Measurements from ENCODE around the gene RNF115. TPM values are rescaled to one million over a fixed set of nuclear protein-coding genes. Genes with fewer than 3 reads are reported as not detected.
"Not testable (repeated sequence)": the region's sequence is repeated elsewhere in the genome, so short reads cannot be mapped to it uniquely, and the experiment has no call there.

The RNF115 gene
- total RNA-seq, 1 donor from 2014 or later = 48.2 TPM

DNA sequence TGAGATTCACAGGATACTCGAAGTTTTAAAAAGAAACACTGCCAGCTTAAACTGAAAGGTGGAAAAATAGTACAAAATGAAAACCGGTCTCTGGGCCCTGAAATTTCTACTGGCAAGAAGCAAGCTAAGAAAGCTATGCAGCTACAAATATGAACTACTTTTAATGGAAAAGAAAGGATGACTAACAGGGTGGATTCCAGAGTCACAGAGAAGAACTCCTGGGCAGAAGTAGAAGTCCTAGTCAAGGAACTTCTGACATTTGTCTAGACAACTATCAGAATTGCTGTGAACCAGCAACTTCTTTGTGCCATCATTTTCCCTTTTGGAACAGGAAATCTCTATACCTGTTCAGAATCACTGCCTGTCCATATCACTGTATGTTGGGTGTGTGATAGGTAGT, 66.5 kb downstream of the RNF115 start:
- no peak for DNase-seq
- intact Hi-C loops (cut with micrococcal nuclease) = no loop called here
- ATAC-seq = no peak

DNA sequence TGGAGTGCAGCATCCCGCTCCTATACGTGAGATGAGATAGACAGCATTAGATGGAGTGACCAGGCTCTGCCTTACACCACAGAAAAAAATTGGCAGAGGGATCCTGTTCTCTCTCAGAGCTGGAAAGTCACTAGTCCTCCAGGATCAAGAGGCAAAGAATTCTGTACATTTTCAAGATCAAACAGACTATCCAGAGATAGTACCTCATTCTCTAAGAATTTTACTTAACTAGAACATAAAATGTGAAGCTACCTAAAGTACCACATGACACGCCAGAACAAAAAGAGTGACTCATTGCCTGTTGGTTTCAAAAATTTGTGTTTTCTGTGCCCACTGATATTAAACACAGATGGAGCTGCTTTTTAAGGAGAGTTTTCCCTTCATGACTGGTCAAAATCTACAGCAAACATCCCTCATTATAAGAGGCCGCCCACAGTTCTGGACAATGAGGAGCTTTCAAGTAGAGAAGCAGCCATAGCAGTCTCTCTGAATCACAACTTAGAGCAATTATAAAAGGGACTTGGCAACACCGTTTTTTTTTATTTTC, 72.3 kb downstream of the RNF115 start:
- ATAC-seq (no peak), DNase-seq (no peak)
- intact Hi-C loops (cut with micrococcal nuclease) = no loop called here

DNA sequence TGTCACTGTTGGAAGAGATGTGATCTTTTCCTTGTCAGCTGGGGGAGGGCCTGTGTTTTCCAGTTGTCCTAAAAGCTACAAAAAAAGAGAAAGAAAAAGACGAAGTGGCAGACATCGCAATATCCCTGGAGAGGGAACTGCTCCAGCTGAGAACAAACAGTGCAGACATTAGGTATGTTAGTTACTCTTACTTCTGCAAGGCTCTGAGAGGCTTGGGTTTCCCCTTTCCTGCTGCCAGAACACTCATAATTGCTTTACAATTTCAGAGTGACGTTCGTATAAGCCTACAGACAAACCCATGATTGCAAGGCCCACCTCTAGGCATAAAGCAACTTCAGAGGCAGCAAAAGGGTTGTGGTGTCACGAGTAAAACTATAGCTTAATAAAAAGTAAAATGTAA, 73.5 kb downstream of the RNF115 start:
- intact Hi-C loops (cut with micrococcal nuclease) = no loop called here
- ATAC-seq = no peak
- DNase-seq = no peak

DNA sequence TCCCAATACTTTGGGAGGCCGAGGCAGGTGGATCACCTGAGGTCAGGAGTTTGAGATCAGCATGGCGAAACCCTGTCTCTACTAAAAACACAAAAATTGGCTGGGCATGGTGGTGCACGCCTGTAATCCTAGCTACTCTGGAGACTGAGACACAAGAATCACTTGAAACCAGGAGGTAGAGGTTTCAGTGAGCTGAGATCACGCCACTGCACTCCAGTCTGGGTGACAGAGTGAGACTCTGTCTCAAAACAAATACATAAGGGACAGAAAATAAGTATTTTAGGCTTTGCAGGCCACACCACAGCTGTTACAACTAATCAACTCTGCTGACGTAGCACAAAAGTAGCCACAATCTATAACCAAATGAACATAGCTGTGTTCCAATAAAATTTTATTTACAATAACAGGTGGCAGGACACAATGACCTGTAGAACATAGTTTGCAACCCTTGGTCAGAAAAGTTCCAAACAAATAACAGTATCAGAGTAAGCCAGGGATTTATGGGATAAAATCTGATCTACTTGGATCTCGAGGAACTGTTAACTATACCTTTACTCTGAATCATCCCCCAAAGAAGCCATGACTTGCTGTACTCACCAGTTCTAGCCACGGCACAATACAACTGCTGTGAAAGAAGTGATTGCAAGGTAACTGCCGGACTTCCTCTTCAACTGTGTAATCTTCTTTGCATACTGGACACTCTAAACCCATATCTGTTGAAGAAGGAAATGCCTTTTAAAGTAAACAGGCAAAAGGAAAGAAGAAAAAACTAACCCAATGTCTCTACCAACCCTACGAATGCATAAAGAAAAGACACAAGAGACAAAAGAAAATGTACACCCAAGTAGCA, 76.3 kb downstream of the RNF115 start:
- intact Hi-C loops (cut with micrococcal nuclease) = no loop called here
- ATAC-seq = no peak
- DNase-seq = no peak

DNA sequence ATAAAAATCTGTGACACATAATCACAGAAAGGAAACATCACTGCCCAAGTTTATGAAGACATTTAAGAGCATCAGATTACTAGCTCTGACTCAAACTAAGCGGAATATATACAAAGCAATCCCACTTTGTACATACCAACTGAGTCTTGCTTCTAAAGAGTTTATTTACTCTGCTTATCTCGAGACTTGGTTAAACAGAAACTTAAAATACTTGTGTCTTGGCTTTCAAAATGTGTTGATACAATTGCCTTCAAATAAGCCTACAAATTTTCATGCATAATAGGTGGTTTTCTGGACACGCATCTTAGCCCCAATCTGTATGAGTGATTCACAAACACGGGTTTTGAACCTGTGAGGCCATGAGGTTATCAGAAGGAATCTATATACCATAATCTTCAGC, 83.6 kb downstream of the RNF115 start:
- ATAC-seq = no peak
- no peak for DNase-seq
- intact Hi-C loops (cut with micrococcal nuclease) = no loop called here

DNA sequence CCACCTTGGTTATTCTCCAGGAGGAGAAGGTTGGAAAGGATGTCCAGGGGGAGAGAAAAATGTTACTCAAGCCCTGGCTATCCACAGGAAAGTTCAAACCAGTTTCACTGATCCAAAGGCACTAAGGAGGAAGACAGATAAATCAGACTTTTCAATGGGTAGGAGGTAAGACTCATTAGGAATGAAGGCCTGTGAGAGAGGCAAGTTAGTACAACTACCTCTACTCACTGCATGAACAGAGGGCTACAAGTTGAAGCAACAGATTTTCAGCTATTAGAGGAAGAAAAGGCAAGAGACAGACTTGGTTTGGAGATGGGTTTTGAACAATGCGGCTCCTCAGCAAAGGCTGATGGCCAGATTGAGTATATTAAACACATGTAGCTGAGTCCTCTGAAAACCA, 87.7 kb downstream of the RNF115 start:
- no peak for ATAC-seq
- no peak for DNase-seq
- intact Hi-C loops (cut with micrococcal nuclease) = no loop called here

DNA sequence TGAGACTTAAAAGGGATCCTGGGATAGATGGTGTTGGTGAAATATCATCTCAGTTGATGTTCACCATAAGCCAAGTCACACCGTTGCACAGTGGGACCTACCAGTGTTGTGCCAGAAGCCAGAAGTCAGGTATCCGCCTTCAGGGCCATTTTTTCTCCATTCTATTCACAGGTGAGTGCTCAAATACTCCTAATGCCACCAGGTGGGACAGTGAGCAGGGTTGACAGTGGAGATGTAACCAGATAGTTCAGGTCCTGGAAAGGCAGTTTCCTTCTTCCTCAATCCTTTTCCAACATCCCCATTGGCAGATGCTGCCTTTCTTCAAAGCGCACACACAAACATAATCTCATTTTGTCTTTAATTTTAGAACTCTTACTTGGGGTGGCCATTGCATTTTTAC, 93.0 kb downstream of the RNF115 start:
- intact Hi-C loops (cut with micrococcal nuclease) = no loop called here
- DNase-seq (no peak), ATAC-seq (no peak)

DNA sequence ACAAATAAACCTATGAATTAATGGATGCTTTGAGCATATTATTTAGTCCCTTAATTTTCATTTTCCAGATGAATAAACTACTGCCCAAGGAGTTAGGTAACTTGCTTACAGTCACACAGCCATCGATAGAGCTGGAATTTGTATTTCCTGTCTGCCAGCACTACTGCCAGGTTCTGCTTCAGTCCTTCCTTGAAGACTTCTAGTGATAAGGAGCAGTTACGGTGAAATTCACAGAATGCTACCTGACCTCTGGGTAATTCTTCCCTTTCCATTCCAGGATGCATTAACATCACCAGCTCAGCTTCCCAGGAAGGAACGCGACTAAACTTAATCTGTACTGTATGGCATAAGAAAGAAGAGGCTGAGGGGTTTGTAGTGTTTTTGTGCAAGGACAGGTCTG, 93.4 kb downstream of the RNF115 start:
- ATAC-seq (no peak), DNase-seq (no peak)
- intact Hi-C loops (cut with micrococcal nuclease) = no loop called here

DNA sequence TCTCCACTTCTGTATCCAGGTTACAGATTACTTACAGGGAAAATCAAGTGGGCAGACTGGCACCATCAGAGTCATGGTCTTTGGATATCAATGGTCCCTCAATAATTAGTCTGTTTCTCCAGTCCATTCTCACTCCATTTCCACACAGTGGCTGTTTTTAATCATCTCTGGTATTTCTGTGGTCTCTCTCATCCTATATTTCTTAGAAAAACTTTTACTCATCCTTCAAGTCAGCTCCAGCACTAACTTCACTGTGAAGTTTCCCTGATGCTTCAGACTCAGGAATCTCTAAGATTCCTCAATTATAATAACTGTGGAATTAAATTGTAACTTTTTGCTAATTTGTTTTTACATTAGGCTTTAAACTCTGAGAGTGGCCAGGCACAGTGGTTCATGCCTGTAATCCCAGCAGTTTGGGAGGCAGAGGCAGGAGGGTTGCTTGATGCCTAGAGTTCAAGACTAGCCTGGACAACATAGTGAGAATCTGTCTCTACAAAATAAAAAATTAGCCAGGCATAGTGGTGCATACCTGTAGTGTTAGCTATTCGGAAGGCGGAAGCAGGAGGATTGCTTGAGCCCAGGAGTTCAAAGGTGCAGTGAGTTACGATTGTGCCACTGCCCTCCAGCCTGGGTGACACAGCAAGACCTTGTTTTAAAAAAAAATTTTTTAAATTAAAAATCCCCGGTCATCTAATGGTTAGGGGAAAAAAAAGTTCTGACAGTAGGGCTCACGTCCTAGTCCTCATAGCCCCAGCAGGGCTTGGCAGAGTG, 94.0 kb downstream of the RNF115 start:
- DNase-seq (no peak), ATAC-seq (no peak)
- intact Hi-C loops (cut with micrococcal nuclease) = no loop called here

DNA sequence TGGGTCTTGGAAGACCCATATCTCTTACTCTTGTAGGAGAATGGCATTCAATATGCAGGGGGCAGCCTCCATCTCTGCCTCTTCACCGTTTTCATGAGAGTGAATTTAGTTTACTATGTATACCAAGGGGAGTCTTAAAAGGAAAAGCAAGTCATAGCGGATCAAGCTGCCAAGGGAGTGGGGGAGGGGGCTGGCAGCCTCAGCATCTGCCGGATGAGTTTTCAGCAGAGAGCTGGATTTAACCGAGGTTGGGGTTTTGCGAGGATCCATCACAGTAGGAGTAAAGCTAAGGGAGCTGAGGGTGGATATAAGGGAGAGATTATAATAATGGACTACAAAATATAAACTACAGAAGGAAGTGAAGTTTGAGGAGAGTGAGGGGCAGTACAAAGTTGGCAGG, 94.7 kb downstream of the RNF115 start:
- intact Hi-C loops (cut with micrococcal nuclease) = no loop called here
- no peak for DNase-seq
- ATAC-seq = no peak

DNA sequence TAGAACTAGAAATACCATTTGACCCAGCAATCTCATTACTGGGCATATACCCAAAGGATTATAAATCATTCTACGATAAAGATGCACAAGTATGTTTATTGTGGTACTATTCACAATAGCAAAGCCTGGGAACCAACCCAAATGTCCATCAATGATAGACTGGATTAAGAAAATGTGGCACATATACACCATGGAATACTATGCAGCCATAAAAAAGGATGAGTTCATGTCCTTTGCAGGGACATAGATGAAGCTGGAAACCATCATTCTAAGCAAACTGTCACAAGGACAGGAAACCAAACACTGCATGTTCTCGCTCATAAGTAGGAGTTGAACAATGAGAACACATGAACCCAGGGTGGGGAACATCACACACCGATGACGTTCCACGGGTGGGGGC, 97.7 kb downstream of the RNF115 start:
- ATAC-seq; DNase-seq; intact Hi-C loops (cut with micrococcal nuclease): not testable (repeated sequence)

DNA sequence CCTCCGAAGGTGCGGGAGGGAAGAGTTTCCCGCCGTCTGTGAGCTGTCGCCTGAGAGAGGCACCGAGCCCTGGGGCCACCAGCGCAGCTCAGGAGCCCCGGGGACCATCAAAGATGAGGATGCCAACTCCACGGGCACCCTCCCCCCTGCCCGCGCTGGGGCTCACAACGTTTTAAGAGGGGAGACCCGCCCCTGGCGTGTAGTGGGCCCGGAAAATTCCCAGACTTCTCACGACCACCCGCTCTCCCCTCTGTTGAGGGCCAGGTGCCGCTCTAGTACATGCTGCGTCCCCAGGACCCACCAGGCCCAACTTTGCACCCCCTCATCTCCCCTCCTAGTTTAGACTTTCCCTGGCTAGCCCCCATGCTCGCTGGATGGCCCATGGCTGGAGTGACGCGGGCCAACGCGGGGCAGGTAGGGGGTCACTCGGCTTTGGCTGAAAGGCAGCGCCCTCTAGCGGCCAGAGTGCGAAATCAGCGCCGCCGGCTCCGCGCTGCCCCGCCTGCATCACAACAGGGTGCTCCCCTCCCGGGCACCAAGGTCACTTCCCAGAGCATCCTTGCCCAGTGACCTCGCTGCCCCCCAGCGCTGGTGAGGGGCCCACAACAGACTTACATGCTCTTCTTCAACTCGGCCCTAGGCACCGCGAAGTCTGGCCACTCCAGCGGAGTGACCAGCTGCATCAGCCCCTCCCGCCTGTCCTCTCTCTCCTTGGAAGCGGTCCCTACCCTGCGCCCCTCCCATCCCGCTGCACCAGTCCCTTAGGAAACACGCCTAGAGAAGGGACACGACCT, 102.8 kb downstream of the RNF115 start:
- intact Hi-C loops (cut with micrococcal nuclease) = no loop called here
- ATAC-seq (peak; percentile 95), DNase-seq (peak; percentile 83)

DNA sequence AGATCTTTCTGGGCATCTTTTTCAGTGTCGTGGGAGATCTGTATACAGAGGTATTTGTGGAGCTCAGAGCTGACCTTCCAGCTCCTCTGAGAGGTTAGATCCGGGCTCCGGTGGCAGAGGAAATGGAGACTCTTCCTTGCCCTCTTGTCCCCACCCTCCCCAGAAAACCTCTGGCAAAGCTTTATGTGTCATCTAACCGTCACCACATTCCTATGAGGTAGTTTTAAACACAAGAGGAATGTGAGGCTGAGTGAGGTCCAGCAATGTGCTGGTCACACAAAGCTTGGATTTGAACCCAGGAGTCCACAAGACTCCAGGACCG, 103.4 kb downstream of the RNF115 start:
- ATAC-seq = no peak
- DNase-seq = no peak

DNA sequence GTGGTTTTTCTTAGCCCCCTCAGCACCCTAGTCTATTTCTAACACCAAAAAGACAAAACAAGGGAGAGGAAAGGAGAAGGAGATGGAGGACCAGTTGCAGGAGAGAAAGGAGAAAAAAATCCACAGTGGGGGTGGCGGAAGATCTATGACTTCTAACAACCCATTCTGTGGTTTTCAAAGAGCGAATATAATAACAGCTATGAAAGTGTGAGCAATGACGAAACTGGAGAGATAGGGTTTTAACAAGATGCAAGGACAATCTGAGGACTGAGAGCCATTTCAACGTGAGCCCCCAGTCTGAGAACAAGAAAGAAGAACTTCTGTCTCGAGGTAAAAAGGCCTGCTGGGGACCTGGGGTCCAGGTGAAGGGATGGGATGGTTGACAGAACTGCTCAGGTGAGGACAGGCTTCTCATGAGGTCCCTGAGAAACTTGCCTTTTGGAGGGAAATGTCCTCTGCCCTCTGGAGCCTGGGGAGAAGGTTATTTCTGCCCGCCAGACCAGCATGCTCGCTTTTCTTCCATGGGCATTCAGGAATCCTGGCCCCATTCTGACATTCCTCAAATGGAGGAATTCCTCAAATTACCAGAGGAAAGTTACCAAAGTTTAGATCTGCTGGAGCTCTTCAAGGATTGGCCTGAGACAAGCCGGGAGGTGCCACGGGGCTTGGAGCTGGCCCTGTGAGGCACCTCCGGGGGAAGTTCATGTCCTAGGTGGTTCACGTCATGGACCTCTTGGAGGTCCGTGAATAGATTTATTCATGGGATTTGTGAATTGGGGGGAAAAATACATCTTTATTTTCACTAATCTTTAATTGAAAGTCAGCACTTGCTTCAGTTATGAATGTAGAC, 104.4 kb downstream of the RNF115 start, which contains the start of gene CD160:
CD160 (plus strand) TSS at position 270 of the 850 bp plus-strand sequence. CDS start 8,829 bp downstream, outside the sequence.
- no peak for ATAC-seq
- no peak for DNase-seq
- intact Hi-C loops (cut with micrococcal nuclease) = no loop called here

More for the DNA sequence above, 103.4 kb downstream of the RNF115 start:
- intact Hi-C loops (cut with micrococcal nuclease) = no loop called here

DNA sequence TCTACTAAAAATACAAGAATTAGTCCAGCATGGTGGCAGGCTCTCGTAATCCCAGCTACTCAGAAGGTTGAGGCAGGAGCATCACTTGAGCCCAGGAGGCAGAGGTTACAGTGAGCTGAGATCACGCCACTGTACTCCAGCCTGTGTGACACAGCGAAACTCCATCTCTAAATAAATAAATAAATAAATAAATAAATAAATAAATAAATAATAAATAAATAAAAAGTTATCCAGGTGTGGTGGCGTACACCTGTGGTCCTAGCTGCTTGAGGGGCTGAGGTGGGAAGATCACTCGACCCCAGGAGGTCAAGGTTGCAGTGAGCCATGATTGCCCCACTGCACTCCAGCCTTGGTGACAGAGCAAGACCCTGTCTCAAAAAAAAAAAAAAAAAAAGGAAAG, 105.4 kb downstream of the RNF115 start:
- intact Hi-C loops (cut with micrococcal nuclease); ATAC-seq; DNase-seq: not testable (repeated sequence)

DNA sequence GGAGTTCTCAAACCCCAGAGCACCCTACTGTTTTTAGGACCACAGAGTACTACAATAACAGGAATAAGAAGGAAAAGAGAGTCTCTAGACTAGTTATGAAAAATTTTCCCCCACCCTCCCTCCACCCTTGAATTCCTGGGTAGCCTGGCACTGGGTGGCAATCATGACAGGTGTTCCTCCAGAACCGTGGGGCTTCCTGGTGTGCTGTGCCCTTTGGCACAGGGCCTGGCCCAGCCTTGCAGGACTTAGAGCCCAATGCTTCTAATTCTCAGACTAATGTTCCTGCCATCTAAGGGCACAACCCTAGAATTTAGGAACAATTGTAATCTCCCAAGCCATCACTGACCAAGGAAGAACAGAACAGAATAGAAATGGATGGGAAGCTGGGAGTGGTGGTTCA, 106.1 kb downstream of the RNF115 start:
- no peak for ATAC-seq
- intact Hi-C loops (cut with micrococcal nuclease) = no loop called here
- DNase-seq = no peak

DNA sequence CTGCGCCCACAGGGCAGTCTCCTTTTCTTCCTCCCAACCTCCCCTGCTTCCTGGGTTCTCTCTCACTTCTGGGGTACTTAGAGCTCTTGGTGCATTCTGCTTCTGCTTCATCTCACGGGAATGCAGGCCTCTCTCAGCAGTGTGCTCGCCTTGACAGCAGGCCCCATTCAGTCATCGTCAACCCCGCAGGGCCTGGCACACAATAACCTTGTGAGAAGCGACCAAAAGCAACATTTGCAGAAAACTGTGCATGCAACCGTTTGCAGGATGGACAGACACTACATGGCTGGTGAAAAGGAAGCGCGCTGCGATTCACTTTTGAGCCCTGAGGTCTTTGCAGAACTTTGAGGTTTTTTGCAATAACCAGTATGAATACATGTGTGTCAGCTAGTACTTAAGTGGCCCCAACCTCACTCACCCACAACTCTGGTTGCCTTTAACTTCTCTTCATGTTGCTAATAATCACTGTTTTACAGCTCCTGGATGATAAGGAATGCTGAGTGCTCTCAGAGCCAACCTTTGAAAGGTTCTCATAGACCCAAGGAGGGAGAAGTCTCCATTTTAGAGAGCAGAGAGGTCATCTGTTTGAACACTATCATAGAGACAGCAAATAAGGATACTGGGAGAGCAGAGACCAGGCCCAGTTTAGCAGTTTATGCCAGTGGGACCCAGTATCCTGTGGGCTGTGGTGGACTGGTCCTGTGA, 107.1 kb downstream of the RNF115 start:
- ATAC-seq (no peak), DNase-seq (no peak)
- intact Hi-C loops (cut with micrococcal nuclease) = no loop called here

DNA sequence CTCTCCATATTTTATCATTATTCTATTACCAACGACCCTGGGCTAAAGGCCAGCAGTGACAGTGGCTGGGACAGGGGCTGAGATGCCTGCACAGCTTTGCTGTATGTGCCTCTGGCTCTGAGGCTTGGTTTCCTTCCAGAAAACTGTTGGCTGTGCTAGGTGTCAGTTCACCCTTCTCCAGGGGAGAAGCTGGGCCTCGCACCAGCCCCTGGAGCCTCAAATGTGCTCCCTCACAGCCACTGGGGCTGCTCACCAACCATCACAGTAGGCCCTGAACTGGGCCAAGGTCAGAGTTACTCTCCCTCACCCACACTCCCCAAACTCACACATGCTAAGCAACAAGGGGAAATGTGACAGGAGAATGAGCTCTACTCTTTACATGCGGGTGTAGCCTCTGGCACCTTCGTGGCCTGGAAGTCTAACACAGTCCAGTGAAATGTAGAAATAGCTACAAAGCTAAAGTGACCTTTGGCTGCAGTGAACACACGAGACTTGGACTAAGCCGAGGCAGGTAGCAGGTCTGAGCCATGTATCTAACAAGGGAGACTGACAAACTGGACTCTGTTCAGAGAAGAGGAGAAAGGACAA, 109.3 kb downstream of the RNF115 start:
- DNase-seq (peak; percentile 72), ATAC-seq (peak; percentile 98)
- intact Hi-C loops (cut with micrococcal nuclease) = no loop called here

All from left ventricle myocardium superior (tissue), 1 donor.